ENCODE measurements around the gene AKAP13.
"Not testable (repeated sequence)": the region's sequence is repeated elsewhere in the genome, so short reads cannot be mapped to it uniquely, and the experiment has no call there.

The AKAP13 gene

DNA sequence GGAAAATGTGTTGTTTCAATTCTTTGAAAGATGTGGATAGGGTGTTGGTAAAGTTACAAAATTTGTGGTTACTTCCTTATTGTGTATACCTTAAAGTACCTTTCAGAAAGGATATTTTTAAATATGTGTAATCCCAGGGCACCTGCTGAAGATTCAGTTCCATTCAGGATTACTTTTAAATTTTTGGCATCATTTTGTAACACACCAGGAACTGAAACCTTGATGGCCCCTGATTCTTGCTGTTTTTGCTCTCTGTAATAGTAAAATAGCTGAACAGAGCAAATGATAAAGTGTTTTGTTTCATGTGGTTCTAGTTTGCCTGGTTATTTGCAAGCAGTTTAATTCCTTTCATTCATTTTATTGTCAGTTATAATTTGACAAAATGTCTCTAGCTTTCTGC, 253.5 kb downstream of the AKAP13 start:
- no peak for DNase-seq

GRCh38 chr15:85636351-85636750, 255.9 kb downstream of the AKAP13 start:
- DNase-seq = no peak

DNA sequence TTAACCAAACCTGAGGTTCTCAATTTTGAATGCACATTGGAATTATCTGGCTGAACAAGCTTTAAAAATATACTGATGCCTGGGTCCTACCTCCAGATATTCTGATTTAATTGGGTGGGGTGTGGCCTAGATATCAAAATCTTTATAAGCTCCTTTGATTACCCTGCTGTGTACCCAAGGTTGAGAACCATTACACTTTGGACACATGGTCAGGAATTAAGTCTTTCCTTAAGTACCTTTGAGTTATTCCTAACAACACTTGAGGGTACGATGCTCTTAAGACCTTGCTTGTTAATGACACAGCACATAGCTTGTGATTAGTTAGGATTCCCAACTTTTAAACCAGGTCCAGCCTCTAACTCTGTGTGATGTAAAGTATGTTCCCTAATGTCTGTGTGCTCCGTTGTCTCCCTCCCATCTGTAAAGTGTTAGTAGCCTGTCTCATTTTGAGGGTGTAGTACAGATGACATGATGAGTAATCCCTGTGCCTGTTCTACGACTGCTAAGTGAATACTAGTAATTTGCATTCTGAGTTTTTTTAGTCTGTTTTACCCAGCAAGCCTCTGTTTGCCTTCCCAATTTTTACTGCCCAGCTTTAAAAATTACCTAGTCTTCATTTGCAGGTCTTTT, 259.5 kb downstream of the AKAP13 start:
- DNase-seq = no peak

DNA sequence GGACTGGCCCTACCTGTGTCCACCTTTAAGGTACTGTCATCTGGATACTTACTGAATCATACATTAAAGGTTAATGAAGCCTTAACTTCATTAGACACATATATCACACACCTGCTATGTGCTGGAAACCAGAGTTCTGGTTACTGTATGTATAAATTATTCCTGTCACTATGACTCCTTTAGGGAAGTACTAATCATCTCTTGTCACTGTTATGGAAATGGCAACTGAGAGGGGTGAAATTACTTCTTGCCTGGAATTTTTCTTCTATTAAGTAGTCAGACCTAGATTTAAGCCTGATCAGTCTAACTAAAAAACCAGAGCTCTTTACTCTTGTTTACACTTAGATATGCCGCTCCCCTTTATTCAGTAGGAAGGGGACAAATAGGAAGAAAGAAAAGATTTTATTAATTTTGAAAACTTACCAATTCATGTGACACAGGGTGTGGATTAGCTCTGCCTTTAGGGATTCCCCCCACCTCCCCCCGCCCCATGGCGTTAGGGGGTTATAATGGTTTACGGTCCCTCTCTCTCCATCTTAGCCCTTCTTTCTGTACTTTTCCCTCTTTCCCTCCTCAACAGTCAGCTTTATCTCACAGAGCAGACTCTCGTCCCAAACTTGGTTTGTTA, 261.8 kb downstream of the AKAP13 start:
- no peak for DNase-seq

DNA sequence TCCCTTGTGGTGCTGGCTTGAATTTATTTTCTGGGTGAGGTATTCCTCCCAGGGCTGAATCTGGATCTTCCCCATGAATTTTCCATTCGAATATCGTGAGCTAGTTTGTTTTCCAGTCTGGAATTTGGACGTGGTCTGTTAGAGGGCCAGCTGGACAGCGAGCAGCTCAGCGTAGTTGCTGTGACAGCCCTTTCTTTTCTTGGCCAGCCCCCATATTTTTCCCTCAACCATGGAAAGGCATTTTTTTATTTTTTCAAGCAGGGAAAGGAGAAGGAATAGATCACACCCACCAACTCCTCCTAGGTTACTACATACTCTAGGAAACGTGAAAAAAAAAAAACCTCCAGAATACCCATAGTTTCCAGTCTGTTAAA, 262.3 kb downstream of the AKAP13 start:
- DNase-seq = no peak

- DNase-seq = no peak
These were observed 266.2 kb downstream of the AKAP13 start for GRCh38 chr15:85646538-85647091.

DNA sequence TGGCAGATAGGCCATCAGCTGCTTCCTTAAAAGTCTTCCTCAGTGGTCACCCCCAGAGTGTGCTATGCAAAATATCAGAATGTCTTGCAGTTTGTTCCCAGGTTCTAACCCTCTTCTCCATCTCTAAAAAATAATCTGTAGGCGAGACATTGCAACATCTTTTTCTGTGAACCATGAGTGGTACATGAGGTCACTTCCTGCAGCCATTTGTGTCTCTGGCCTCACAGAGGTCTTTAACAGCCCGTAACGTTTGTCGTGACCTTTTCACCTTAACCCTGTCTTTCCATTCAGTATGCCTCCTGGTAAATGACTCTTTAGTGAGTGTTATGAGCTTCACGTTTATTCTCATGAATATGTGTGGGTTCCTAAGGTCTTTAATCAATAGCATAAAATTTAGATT, 269.0 kb downstream of the AKAP13 start:
- DNase-seq = no peak

DNA sequence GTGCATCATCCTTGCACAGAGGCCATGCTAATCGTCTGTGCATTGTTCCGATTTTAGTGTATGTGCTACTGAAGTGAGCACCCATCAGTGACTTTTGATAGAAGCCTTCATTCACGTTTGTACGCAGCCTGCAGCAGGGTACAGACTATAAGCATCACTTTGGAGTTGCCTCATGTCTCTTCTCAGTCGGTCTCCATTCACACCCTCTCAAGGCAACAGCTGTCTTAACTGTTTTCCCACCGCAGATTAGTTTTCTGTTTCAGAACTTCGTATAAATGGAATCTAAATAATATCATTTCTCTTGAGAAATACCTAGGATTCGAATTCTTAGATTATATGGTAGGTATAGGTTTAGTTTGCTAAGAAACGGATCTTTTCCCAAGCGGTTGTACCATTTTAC, 271.1 kb downstream of the AKAP13 start:
- DNase-seq = no peak

DNA sequence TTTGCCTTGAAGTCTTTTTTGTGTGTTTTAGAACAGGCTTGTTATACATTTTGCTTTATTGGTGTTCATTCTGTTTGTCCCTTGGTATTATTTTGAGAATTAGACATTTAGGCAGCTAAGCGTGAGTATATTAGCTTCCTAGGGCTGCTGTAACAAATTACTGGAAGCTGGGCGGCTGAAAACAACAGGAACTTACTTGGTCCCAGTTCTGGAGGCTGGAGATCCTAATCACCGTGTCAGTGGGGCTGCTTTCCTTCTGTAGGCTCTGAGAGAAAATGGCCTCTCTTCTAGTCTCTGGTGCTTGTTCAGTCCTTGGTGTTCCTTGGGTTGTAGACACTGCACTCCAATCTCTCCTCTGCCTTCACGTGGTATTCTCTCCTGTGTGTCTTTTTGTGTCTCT, 272.1 kb downstream of the AKAP13 start:
- DNase-seq = no peak

DNA sequence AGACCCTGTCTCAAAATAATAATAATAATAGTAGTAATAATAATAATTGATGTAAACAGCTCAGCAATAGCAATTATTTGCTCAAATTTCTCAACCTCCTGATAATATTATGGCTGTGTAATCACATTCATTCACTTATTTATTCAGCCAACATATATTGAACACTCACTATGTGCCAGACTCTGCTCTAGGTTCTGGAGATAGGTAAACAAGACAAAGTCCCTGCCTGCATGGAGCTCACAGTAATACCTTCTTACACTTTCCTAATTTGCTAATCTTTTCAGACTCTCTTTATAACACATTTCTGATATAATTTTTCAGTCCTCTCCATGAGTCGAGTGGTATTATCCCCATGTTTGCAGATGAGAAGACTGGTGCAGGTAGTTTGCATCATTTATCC, 276.7 kb downstream of the AKAP13 start:
- DNase-seq = no peak

DNA sequence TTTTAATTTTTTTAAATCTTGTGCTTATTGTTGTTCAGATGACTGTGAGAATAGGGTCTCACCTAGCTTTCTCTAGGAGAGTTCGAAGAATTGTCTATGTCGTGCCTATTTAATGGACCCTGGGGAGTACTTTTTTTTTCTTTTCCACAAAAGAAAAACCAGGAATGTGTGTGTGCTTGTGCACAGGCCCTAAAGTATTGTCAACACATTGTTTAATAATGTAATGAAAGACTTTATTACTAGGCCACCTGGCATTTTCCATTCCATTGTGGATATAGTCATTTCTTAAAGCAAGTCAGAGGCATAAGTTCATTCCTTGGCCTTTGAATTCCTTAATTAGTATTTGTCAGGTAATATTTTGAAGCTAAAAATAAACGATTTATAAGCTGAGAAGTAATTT, 278.4 kb downstream of the AKAP13 start:
- no peak for DNase-seq

- DNase-seq = no peak
These were observed 281.5 kb downstream of the AKAP13 start for GRCh38 chr15:85661859-85662258.

GRCh38 chr15:85665677-85666076, 285.3 kb downstream of the AKAP13 start:
- not testable (repeated sequence) for DNase-seq

DNA sequence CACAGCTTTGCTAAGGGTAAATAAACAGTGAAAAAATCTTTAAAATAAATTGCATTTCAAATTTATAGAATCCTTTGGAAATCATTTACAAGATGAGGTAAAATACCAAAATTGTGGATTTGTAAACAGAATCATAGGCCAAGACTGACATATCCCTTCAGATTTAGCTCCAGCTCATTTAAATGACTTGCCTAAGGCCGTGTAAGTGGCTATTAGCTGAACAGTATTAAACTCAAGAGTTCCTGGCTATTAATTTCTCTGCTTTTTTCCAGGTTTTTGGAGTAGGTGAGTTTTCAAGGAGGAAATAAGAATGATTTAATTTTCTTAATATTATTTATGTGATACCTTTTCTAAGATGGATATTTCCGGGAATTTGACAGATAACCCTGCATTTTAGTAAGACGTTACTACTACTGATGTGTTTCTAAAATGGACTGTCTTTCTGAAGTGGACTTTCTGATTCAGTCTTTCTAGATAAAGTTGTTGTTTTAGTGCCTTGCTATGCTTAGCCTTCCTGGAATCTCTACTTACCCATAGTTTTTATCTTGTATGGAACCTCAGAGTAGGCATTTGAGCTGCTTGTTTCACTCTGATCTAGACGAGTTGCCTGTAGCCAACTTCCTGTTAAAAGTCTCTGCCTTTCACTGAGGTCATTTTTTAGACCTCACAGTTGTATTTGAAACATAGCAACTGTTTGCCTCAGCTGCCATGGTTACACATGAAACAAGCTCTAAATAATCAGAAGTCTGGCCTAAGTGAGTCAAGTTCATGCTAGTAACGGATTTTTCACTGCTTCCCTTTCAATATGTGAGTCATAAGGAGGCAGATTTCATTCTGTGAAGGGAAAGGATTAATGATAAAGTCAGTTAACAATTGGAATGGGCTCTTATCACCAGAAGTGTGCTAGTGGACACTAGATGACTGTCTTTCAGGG, 287.4 kb downstream of the AKAP13 start:
- no peak for DNase-seq

- no peak for DNase-seq
These were observed 290.8 kb downstream of the AKAP13 start for GRCh38 chr15:85671156-85671555.

DNA sequence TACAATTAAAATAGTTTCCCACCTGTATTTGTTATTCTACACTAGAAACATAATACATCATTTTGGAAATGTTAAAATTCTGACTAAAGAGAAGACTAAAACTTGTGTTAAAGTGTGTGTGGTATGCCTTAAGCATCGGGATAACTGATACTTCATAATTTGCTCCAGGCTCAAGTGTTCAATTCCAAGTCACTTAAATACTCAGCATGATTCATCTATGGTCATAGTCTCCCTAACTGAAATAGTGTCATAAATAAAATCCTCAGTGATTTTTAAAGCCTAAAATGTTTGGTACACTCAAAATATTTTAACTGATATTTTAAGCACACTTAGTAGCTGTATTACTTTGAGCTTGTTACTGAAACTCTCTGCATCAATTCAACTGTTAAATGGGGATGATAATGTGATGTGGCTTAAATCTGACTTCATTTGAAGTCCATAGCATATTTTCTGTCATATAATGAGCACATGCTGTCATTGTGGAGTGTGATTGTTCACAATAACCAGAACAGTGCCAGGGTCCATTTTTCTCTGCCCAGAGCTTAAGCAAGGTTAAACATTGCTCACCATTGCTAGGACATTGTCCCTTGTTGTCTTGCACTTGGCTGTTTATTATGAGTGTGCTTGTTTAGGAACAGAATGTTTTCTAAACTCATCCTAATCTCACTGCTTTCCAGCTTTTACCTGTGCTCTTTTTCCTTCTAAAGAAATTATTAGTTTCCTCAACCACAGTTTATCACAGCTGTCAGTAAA, 292.1 kb downstream of the AKAP13 start:
- no peak for DNase-seq

DNA sequence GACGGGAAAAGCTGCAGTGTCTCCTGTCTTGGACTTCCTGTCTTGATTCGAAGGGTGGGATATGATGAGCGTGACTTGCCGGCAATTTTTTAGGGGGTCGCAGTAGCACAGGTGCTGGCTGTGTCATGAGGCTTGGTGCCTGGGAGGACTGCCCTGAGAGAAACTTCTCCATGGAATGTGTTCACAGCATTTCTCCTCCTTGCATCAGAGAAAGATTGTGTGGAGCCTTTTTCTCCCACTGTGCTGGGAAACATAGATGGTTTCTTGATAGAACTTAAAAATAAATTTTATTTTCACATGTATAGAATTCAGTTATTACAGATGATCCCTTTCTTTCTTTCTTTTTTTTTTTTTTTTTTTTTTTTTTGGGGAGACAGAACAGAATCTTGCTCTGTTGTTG, 292.9 kb downstream of the AKAP13 start:
- no peak for DNase-seq

GRCh38 chr15:85676342-85677098, 296.1 kb downstream of the AKAP13 start:
- no peak for DNase-seq

GRCh38 chr15:85679231-85679630, 298.8 kb downstream of the AKAP13 start:
- DNase-seq = no peak

GRCh38 chr15:85681386-85681785, 301.0 kb downstream of the AKAP13 start:
- DNase-seq = no peak

DNA sequence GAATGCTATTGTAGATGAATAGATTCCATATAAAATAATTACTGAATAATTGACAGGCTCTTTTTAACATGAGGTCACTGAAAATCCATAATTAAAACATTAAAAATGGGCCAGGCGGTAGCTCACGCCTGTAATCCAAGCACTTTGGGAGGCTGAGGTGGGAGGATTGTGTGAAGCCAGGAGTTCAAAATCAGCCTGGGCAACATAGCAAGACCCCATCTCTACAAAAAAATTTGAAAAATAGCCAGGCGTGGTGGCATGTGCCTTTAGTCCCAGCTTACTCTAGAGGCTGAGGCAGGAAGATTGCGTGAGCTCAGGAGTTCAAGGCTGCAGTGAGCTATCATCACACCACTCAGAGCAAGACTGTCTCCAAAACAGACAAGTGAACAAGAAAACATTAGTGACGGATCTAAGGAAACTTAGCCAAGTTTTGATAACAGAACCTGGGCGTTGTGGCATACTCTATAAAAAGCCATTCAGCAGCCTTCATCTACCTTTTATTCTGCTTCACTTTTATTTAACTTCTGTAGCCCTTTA, 303.8 kb downstream of the AKAP13 start:
- DNase-seq = no peak

GRCh38 chr15:85685356-85685755, 305.0 kb downstream of the AKAP13 start:
- no peak for DNase-seq

Measured in NCI-H526 (cell line).